GM21717 (cell line): ENCODE measurements around the gene ANKRD53.

Source experiments
- ATAC-seq: cut with Tn5 transposase; IDR thresholded peaks from one replicate; pipeline ENCODE4 v1.9.1; 2021; ENCODE audit warnings: mild to moderate bottlenecking, moderate library complexity; ENCODE audit not compliant: unreplicated experiment

Gene ANKRD53

DNA sequence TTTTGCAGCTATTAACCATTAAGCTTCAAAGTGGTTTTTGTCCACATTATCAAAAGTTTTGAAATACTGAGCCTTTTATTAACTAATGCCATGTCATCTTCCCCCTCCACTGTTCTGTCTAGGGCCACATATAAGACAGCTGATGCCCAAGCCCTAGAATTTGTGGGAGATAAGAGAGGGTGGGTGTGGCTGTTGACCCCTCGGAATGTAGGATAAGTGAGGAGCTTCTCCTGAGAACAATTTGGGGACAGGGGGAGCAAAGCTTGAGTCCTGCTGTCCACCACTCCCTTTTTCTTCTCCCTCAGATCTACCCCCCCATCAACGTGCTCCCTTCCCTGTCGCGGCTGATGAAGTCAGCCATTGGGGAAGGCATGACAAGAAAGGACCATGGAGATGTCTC lies 14.3 kb upstream of the ANKRD53 start:
- no peak for ATAC-seq

DNA sequence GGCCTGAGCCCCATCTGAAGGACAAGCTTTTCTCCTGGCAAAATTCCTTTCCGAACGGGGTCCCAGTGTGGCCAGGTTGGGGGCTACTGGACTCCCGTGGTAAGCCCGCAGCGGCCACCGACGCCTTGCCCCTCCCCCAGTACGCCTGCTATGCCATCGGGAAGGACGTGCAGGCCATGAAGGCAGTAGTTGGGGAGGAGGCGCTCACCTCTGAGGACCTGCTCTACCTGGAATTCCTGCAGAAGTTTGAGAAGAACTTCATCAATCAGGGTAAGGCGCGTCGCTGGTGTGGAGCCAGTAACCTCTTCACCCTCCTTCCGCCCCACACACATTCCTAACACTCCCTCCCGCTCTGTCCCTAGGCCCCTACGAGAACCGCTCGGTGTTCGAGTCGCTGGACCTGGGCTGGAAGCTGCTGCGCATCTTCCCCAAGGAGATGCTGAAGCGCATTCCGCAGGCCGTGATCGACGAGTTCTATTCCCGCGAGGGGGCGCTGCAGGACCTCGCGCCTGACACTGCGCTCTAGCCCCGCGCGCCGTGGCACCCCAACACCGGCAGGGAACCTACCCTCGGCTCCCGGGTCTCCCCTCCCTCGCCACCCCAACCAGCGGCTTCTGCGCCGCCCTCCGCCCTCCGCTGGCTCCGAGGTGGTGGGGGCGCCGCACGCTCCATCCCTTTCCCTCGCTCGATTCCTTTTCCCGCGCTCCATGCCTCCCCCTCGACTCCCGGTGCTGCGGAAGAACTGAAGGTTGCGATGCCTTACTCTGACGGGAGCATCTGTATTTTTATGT lies 13.6 kb upstream of the ANKRD53 start:
- ATAC-seq, result peak; percentile 81

DNA sequence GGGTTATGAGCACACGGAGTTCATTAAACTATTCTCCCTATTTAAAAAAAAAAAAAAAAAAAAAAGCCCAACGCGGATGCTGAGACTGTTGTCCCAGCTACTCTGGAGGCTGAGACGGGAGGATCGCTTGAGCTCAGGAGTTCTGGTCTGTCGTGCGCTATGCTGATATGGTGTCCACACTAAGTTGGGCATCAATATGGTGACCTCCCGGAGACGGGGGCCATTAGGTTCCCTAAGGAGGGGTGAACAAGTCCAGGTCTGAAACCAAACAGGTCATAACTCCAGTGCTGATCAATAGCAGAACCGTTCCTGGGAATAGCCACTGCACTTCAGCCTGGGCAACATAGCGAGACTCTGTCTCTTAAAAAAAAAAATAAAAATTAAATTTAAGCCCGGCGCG lies 12.9 kb upstream of the ANKRD53 start:
- ATAC-seq, result no peak

DNA sequence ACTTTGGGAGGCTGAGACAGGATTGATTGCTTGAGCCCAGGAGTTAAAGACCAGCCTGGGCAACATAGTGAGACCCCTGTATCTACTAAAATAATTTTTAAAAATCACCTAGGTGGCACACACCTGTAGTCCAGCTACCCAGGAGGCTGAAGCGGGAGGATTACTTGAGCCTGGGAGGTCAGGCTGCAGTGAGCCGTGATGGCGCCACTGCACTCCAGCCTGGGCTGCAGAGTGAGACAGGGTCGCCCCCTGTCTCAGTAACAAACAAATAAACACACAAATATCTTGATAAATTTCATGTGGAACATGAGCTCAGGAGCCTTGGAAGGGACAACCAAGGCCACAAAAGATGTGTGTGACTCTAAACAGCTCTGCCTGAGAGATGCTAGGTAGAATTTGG lies 11.7 kb upstream of the ANKRD53 start:
- no peak for ATAC-seq

DNA sequence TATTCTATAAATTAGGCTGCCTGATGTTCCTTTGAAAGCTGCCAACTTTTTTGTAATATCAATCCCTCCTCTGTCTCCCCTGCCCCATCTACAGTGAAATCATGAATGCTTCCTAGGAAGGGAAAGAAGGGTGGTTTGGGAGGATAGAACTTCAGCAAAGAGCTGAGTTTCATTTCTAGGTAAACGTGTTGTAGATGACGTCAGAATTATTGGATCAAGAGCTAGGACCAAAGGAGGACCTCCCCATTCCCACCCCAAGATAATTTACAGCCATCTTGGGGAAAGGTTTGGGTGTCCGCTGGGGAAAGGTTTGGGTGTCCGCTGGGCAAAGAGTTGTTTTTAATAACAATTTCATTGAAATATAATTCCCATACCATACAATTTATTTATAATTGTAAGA lies 11.2 kb upstream of the ANKRD53 start:
- ATAC-seq, result no peak

DNA sequence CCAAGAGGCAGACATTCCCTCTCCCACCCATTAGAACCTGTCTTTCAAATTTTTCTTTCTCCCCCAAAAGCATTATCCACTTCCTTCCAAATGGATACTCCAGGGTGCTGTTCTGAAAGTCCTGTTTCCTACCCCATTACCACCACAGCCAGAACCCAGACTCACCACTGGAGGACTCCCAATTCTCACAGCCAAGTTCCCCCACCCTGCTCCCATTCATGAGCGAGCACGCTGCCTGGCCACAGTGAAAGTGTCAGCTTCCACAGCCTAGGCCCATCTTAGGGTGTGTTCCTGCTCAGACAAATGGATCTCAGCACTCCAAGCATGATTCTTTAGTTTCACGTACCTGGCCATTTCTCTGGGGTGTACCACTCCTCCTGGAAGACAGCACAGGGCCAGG lies 3.8 kb upstream of the ANKRD53 start:
- no peak for ATAC-seq

DNA sequence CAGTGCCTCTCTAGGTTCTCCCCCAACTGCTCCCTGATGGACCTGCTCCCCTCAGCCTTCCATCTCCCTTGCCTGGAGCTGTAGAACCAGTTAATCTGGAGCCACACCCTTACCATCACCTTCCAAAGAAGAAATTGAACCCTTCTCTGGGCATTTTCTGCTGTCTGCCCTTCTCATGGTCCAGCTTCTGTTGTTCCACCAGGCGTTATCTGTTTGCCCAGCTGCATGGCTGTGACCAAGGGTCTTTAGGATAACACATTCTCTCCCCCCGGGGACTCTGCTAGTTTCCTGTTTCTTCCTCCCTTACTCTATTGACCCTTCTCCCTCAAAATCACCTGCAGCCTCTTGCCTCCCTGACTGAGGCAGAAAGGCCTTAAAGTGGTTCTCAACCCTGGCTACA lies 3.2 kb upstream of the ANKRD53 start:
- ATAC-seq, result no peak

DNA sequence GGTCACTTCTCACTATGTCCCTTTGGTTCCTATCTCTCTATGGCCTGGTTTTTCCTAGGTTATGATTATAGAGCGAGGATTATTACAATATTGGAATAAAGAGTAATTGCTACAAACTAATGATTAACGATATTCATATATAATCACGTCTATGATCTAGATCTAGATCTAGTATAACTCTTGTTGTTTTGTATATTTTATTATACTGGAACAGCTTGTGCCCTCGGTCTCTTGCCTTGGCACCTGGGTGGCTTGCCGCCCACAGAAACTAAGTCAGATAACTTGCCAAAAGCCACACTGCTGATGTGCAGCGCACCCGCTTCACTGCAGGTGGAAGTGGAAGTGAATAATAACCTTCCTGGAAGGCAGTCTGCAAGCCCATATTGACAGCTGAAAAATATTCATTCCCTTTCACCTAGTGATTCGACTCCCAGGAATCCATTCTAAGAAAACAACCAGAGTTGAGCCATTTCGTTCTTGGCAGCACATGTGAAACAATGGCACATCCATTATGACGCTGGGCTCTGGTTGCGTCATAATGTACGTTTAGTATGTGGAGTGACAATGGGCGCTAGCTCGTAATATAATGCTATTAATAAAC lies 725 bp upstream of the ANKRD53 start:
- no peak for ATAC-seq

DNA sequence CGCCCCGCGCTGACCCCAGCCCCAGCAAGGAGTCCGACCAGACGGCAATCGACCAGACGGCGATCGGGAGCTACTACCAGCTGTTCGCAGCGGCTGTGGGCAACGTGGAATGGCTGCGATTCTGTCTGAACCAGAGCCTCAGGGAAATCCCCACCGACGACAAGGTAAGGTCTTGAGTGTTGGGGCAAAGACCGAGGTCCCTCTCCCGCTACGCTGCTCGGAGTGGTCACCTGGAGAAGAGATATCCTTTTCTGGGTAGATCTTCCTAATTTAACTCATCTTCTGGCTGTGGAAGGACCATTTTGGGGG lies 704 bp downstream of the ANKRD53 start:
- no peak for ATAC-seq

DNA sequence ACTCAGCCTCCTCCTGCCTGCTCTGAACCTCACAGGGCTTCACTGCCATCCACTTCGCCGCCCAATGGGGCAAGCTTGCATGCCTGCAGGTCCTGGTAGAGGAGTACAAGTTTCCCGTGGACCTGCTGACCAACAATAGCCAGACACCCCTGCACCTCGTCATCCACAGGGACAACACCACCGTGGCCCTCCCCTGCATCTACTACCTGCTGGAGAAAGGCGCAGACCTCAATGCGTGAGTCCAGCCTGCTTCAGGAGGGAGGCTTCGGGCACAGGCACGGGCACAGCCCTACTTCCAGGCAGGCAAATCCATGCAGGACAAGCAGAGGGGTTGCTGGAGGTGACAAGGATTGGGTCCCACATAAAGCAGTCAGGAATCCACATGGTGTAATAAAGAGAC lies 1.2 kb downstream of the ANKRD53 start:
- no peak for ATAC-seq

DNA sequence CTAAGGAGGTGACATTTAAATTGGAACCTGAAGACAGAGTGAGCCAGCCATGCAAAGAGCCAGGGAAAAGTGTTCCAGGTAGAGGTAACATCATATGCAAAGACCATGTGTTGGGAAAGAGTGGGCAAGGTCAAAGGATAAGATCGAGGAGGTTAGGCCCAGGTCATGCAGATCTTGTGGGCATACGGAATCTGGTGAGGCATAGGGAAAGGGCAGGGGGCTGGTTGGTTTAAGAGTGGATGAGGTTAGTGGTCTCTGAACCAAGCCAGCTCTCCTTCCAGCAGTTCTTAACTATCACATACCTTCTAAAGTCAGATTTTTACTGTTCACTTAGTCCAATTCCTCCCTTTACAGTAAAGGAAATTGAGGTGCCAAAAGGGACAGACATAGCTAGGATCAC lies 3.0 kb downstream of the ANKRD53 start:
- ATAC-seq, result no peak

DNA sequence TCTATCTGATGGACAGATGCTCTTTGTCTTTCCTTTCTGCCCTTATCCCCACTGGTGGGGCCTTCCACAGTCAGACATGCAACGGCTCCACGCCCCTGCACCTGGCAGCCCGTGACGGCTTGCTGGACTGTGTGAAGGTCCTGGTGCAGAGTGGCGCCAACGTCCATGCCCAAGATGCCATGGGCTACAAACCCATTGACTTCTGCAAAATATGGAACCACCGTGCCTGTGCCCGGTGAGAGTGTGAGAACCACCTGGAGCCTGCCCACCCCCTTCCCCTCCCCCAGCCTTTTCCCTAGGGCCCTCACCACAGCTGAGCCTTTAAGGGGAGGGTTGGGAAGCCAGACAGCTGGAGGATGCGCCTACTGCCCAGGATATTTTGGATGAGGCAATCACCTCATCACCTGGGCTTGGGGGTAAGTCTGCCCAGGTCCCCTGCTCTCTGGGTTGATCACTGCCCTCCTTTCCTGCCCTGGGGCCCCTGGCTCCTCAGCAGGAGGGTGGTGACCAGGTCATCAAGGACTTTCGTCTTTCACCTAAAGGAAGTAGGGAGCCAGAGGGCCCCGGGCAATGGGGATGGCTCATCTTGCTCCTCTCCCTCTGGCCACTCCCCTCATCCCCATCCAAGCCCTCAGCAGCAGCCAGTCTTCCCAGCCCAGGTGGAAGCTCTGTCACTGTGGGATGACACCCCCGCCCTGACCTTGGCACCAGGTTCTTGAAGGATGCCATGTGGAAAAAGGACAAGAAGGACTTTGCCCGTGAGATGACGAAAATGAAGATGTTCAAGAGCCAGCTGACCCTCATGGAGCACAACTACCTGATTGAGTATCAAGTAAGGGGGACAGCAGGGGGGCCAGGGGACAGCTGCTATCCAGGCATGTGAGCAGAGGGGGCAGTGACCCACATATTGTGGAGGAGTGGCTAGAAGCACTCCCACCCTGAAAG lies 3.7 kb downstream of the ANKRD53 start:
- no peak for ATAC-seq

DNA sequence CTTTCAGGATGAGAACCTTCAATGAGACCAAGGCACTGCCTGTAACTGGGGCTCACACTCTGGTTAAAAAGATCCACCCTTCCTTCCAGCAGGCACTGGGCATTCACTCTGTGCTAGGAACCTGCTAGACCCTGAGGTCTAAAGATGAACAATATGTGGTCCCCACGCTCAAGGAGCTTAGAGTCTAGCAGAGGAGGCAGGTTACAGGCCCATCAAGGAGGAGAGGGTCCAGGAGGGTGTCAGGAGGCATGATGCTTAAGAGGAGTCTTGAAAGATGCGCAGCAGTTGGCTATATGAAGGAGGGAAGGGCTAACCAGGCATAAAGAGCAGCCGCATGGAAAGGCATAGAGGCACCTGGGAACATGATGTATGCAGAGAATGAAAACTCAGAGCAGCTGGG lies 4.5 kb downstream of the ANKRD53 start:
- no peak for ATAC-seq

DNA sequence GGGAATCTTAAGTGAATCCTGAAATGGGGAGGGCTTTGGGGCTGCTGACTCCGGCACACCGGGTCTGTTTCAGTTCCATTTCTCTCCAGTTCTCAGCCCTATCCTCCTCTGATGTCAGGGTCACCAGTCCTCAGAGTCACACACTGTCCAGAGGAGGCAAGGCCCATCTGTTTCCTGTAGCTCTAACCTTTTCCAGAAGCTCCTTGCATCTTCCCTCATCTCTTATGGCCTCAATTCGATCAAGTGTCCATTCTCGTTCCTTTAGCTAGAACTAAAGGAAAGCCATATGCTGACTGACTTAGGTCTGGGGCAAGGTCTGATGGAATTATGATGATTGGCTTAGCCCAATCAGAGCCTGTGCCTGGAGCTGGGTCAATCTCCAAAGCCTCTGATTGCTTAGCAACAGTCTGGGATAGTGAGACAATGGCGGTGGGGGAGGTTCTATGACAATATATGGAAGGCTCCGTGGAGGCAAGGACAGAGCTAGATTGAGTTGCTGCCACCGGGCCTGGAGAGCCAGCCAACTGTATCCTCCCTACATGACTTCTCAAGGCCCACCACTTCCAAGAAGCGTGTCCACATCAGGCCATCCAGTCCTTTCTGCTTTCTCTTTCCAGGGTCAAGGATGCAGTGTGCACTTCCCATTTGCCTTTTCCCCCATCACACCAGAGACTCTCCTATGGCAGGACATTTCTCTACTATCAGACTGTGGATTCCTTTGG lies 5.2 kb downstream of the ANKRD53 start:
- no peak for ATAC-seq

DNA sequence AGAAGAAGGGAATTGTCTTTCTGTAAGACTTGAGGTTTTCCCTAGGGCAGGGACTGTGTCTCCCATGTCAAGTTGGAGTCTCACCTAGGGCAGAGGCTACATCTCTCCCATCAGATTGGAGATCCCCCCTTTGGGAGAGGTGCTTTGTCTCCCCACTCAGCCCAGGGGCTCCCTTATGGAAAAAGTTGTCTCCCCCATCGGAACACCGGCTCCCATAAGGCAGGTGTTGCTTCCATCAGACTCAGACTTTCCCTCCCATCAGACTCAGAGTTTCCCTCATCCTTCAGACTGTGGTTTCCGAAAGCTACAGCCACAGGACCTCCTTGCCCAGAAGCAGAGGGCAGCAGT lies 5.8 kb downstream of the ANKRD53 start:
- no peak for ATAC-seq

DNA sequence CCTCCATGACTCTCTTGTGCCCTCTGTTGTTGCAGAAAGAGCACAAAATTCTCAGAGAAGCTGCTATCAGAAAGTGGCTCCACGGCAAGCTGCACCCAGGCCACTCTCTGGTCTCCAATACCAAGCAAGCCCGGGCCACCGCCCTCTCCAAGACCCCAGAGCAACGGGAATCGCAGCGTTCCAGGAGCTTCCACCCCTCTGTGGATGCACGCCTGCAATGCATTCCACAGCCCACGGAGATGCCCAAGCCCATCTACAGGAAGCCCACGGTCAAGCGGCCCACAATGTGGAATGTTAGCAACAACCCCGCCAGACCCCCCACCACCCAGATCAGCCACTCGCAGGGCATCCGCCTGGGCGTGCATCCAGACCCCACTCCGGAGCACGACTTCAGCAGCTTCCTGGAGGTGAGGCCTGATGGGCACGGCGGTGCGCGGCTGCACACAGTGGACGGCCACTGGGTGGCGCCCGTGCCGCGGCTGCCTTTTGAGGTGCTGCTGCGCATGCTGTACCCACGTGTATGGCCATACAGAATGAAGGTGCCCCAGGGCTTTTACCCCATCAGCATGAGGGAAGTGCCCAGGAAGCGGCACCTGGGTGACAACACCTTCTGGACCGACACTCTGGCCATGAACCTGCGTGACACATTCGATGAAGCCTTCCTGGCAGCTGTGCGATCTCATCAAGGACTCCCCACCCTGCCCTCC lies 6.3 kb downstream of the ANKRD53 start:
- ATAC-seq, result peak; percentile 76

DNA sequence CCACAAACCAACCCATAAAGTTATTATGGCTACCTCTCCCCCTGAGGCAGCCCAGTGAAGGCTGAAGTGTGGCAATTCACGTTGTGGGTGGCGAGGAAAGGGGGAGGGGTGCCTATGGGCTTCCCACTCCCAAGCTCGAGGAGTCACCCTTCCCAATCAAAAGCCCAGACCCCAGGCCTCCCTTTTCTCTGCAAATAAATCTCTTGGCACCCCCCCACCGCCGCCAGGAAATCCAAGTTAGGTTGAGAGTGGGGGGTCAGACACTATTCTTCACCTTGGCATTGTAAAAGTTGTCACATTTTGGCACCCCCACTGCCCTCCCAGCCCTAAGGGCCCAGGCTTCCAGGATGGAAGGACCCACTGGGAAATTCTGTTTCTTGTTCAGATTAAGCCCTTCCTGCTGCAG lies 6.9 kb downstream of the ANKRD53 start:
- ATAC-seq, result no peak

DNA sequence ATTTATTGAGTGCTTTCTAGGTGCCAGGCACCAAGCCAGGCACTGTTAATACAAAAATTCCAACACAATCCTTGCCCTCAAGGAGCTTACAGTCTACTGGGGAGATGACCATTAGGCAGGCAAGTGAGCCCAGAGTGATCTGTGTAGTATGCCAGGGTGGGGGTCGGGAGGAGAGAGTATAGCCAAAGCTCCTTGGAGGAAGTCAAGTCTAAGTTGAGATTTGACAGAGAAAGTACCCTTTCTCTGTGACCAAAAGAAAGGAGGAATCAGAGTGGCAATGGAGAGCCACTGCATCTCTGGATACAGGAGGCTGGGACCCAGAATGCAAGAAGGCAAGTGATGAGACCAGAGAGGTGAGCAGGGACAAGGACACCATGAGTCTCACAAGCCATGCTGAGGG lies 7.5 kb downstream of the ANKRD53 start:
- ATAC-seq, result no peak

DNA sequence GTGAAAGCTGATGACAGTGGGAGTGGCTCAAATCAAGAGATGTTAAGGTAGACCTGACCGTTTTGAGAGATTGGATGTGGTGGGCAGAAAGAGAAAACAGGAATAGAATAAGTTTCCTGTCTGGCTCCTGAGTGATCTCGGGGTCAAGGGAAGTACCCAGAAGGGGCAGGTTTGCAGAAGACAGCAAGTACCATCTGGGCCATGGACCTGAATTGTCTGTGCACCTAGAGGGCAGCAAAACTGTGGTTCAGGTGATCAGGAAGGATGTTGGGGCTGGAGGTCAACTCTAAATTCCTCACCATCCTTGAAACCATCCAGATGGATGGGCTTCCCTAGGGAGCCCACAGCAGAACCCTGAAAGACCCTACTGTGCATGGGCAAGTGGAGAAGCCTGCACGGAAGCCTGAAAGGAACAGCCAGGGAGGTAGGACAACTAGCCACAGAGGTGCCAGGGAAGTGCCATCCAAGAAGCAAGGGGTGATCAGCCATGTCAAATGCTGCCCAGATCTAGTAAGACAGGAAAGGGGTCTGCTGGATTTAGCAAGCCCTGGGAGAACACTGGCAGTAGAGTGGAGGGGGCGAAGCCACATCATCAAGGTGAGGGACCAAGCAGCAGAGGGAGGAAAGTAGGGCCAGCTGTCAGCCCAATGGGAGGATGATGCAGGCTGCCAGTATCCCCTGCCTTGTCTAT lies 8.2 kb downstream of the ANKRD53 start:
- no peak for ATAC-seq

DNA sequence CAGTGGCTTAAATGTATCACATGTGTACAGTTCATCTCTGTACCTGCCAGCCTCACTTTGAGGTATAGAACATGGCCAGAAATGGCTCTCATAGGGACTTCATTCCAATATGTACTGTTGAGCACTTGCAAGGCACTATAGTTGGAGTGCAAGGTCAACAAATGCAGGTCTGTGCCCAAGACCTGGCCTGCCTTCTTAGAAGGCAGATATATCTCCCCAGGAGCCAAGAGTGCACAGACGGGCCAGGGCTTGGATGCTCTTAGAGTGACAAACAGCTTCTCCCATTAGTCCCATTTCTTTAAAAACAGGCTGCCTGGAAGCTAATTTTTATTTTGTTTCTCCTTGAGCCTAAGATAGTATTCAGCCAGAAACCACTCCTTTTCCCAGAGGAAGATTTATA lies 9.0 kb downstream of the ANKRD53 start:
- ATAC-seq, result no peak
